Measurements from ENCODE around the gene IGSF9. TPM values are rescaled to one million over a fixed set of nuclear protein-coding genes. Genes with fewer than 3 reads are reported as not detected.

The IGSF9 gene
- total and polyA plus RNA-seq, 2 of the 4 experiments (the other 2 are of a cell fraction), result 0.05 TPM; not detected in 1

DNA sequence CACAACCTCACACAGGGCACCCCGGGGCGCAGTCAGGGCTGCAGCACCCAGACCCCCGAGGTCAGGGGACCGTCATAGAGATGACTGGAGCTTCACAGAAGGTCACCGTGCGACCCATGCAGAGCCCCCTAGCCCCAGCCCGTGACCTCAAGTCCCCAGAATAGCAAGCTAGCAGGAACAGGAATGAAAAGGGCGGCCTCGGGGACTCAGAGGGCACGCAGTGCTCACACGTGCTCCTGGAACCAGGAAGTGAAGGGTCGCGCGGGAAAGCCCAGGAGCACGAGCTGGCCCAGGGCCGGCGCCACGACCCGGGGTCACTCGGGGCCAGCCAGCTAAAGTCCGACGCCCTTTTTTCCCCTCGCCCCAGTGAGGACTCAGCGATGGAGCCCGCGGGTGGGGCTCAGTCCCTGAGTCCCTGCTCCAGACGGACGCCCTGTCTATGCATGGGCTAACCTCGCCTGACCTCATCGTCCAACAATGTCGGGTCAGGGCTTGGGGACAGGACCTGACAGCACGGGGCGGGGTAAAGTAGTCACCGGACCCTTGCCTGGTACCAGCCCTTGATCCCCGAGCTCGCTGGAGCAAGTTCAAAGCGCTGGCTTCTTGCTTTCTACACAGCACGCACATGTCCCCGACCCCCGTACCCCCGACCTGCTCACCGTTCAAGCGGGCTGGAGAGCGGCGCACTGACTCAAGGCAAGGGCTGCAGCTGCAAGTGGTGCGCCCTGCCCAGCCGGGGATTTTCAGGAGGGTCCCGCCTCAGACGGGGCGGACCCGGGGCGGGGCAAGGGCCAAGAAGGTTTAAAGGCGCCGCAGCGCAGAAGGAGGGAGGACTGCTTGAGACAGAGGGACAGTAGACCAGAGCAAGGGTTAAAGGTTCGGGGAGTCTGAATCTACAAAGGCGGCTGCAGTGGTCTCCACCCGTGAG lies 20.4 kb downstream of the IGSF9 start, which contains the start of gene TAGLN2 (continued):
- TF ChIP-seq ELK1 (IDR thresholded peaks at IDR 0.05; ENCODE audit: borderline replicate concordance, low read depth, low read length), result no peak
- TF ChIP-seq, protein P1, sequence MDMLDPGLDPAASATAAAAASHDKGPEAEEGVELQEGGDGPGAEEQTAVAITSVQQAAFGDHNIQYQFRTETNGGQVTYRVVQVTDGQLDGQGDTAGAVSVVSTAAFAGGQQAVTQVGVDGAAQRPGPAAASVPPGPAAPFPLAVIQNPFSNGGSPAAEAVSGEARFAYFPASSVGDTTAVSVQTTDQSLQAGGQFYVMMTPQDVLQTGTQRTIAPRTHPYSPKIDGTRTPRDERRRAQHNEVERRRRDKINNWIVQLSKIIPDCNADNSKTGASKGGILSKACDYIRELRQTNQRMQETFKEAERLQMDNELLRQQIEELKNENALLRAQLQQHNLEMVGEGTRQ (IDR thresholded peaks at IDR 0.05; ENCODE audit: low read depth, low read length), result 0 out of 2 replicates have a peak, but pooled peaks have one; percentile 29

All from IMR-90 (cell line).